H1 (cell line): ENCODE data around the gene SNX15. TPM values are rescaled to one million over a fixed set of nuclear protein-coding genes. Genes with fewer than 3 reads are reported as not detected.

Experiments
- BACH1 ChIP-seq: IDR thresholded peaks from 2 replicates; pipeline ENCODE4 v1.6.1; 2012; ENCODE audit warnings: low read length, improper control_type of control experiment
- HDAC2 ChIP-seq, 2 experiments: fragments of 300-600 bp in 1 of 2; sonication (generic) in 1 of 2; IDR thresholded peaks; 2 replicates each; pipeline ENCODE4 v1.6.1; 2011 to 2012; ENCODE audit warnings: low read depth in 2 of 2, low read length in 2 of 2, mild to moderate bottlenecking in 2 of 2, moderate library complexity in 2 of 2, borderline replicate concordance in 1 of 2, inconsistent platforms in 1 of 2
- PHF8 ChIP-seq: fragments of 200-600 bp; sonication (generic); conservative IDR thresholded peaks from 2 replicates; pipeline ENCODE4 v1.7.1; 2012; ENCODE audit warnings: low read depth, mild to moderate bottlenecking, inconsistent platforms, low read length, moderate library complexity
- TAF1 ChIP-seq: IDR thresholded peaks from 2 replicates; pipeline ENCODE4 v1.6.1; 2011; ENCODE audit warnings: mild to moderate bottlenecking, low read depth, low read length
- TCF12 ChIP-seq: IDR thresholded peaks from 2 replicates; pipeline ENCODE4 v1.6.1; 2011; ENCODE audit warnings: low read depth, mild to moderate bottlenecking, low read length
- polyA plus RNA-seq, 7 experiments: library from polyadenylated mRNA; depleted of rRNA in 3 of 7; stranded (reverse) in 5 of 7; unstranded in 2 of 7; fragments of >200 nt in 5 of 7; fragments of 200-250 nt in 2 of 7; gene quantifications; 1 replicate in 5 of 7; 2 replicates in 1 of 7; 4 replicates in 1 of 7; pipeline versions ENCODE4 v1.2.1 to v1.2.3, GENCODE V29; 2011 to 2013; ENCODE audit warnings: missing spikeins in 2 of 7, mixed read lengths in 2 of 7
- total RNA-seq: library from RNA; stranded (reverse); fragmentation: NEBNext Ultra II Directional; extraction: Animal tissue kit (Norgen Biotek cat#: 25700); gene quantifications from 2 replicates; pipeline ENCODE4 v1.2.1, GENCODE V29; 2021
- TF ChIP-seq, protein P1 (sequence below): IDR thresholded peaks from 2 replicates; pipeline ENCODE4 v1.6.1; 2012; ENCODE audit warnings: inconsistent platforms

The SNX15 gene
- total and polyA plus RNA-seq, 2 of the 8 experiments (the other 6 are each of a cell fraction or from before 2014, with no cell fraction given) = 13.0 to 18.3 TPM

DNA sequence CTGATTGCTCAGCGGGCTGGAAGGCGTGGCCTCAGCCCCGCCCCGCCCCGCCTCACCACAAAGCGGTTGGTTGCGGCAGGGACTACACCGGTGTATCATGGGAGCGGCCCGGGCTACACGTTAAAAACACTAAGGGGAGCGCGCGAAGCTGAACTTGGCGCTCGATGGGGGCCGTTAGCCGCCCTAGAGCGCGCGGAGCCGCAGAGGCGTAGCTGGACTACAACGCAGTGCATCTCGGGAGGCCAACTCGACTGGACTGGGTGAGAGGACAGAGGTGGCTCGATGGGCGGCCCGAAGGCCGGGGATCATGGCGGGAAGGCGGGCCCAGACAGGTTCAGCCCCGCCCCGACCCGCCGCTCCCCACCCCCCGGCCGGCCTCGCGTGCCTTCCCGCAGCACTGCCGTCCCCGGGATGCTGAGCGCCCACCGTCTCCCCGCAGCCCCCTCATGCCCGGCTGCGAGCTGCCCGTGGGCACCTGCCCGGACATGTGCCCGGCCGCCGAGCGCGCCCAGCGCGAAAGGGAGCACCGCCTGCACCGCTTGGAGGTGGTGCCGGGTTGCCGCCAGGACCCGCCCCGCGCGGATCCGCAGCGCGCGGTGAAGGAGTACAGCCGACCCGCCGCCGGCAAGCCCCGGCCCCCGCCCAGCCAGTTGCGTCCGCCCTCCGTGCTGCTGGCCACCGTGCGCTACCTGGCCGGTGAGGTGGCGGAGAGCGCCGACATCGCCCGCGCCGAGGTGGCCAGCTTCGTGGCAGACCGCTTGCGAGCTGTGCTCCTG is 13.8 kb downstream of the SNX15 start, which contains the start of gene SAC3D1 (continued):
- 0 out of 4 replicates have a peak, but pooled peaks of 1 of the 2 experiments have one; percentile 51 for TF ChIP-seq HDAC2 (IDR thresholded peaks at IDR 0.05; ENCODE audit: borderline replicate concordance in 1 of 2, low read depth in 2 of 2, low read length in 2 of 2)
- TF ChIP-seq PHF8 = peak; percentile 79
- TF ChIP-seq TAF1 = peak; percentile 60
- TF ChIP-seq BACH1 = peak; percentile 25; the same call in 1 of the 2 replicates
- no peak for TF ChIP-seq TCF12
- TF ChIP-seq, protein P1, sequence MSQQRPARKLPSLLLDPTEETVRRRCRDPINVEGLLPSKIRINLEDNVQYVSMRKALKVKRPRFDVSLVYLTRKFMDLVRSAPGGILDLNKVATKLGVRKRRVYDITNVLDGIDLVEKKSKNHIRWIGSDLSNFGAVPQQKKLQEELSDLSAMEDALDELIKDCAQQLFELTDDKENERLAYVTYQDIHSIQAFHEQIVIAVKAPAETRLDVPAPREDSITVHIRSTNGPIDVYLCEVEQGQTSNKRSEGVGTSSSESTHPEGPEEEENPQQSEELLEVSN = peak; percentile 50
